Measurements from ENCODE around the gene GTSE1. TPM values are rescaled to one million over a fixed set of nuclear protein-coding genes. Genes with fewer than 3 reads are reported as not detected.

The GTSE1 gene
- total RNA-seq, 1 experiment from 2014 or later, result 88.1 TPM

DNA sequence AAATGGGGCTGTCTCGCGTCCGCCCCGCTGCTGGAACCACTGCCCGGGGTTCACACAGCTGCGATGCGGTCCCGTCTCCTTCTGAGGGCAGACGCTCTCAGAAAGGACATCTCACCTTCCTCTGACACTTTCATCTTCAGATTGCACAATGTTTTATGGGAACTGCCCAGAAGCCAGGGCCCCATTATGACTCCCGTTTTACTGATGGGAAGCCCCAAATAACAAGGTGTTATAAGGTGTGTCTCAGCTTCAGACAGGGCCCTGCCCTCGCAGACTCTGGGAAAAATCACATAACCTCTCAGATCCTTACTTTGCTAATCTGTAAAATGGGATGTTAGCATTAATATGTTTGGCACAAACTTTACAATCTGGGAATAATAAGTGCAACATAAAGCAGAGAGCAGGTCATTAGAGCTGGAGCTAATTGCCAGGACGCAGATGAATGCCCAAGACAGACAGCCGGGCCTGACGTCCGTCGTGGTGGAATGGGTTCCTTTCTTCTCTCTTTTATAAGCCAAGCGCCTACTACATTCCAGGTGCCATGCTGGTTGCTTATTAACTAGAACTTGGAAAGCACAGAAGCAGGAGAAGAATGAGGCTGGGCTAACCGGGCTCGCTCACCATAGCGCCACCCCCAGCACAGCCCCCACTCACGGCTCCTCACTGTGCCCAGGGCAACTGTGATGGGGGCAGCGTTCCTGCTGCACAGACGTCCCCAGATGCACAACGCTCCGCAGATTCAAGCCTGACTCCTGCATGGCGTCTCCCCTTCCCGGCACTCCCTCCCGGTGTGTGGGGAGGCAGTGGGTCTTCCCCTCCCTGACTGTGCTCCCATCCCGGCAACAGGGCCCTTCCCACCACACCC, 82.6 kb downstream of the GTSE1 start:
- POLR2A ChIA-PET (ENCODE audit: low non-redundant PET), result no interaction called here
- Histone ChIP-seq H3K27me3 (replicated peaks; ENCODE audit: insufficient read depth, low read depth, low read length, poor library complexity) (no peaks in the 10 kb centered on the region), H3K9me3 (ENCODE audit: low read depth, low read length, poor library complexity, severe bottlenecking) (no peaks in the 10 kb centered on the region), H3K27ac (ENCODE audit: low read depth, low read length, poor library complexity, severe bottlenecking) (no peak overlapping the region), H3K4me3 (ENCODE audit: low read depth, low read length, poor library complexity, severe bottlenecking) (no peak overlapping the region), H3K4me1 (ENCODE audit: insufficient read depth, low read length, poor library complexity, severe bottlenecking) (no peaks in the 10 kb centered on the region), H3K36me3 (ENCODE audit: insufficient read depth, low read length, poor library complexity, severe bottlenecking) (no peaks in the 10 kb centered on the region)
- no peak for DNase-seq (ENCODE audit: low spot score)
- intact Hi-C loops (cut with micrococcal nuclease; ENCODE audit: unreplicated experiment), result no loop called here
- TF ChIP-seq, protein P1, sequence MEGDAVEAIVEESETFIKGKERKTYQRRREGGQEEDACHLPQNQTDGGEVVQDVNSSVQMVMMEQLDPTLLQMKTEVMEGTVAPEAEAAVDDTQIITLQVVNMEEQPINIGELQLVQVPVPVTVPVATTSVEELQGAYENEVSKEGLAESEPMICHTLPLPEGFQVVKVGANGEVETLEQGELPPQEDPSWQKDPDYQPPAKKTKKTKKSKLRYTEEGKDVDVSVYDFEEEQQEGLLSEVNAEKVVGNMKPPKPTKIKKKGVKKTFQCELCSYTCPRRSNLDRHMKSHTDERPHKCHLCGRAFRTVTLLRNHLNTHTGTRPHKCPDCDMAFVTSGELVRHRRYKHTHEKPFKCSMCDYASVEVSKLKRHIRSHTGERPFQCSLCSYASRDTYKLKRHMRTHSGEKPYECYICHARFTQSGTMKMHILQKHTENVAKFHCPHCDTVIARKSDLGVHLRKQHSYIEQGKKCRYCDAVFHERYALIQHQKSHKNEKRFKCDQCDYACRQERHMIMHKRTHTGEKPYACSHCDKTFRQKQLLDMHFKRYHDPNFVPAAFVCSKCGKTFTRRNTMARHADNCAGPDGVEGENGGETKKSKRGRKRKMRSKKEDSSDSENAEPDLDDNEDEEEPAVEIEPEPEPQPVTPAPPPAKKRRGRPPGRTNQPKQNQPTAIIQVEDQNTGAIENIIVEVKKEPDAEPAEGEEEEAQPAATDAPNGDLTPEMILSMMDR (conservative IDR thresholded peaks at IDR 0.05; ENCODE audit: low read depth, low read length), result no peak
- no peak for TF ChIP-seq EZH2 (IDR thresholded peaks at IDR 0.05; ENCODE audit: borderline replicate concordance, low read depth, low read length, poor library complexity, severe bottlenecking)
- no TSS peak for BruUV-seq (replicated peaks)
- CTCF ChIA-PET, result no interaction called here

DNA sequence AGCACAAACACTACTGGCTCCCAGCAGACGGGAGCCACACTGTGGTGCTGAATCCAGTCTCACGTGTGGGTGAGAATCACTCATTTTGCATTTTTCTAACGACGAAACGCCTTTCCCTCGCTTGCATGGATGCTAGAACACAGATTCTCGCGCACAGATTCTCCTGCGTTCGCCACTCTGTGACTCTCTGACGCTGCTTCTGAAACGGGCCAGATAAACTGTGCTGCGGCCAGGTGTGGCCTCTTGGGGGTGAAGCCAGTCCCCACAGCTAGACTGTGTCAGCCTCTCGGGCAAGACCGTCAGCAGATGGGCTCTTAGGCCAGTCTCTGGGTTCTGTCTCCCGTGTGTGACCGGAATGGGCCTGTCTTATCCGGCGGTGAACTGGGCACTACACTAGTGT, 83.4 kb downstream of the GTSE1 start:
- no peak overlapping the region for H3K27ac ChIP-seq (ENCODE audit: low read depth, low read length, poor library complexity, severe bottlenecking)
- ChIA-PET CTCF (no interaction called here), POLR2A (ENCODE audit: low non-redundant PET) (no interaction called here)
- no peak for DNase-seq (ENCODE audit: low spot score)
- H3K4me3 ChIP-seq (ENCODE audit: low read depth, low read length, poor library complexity, severe bottlenecking), result no peak overlapping the region
- no peaks in the 10 kb centered on the region for H3K4me1 ChIP-seq (ENCODE audit: insufficient read depth, low read length, poor library complexity, severe bottlenecking)
- intact Hi-C loops (cut with micrococcal nuclease; ENCODE audit: unreplicated experiment), result no loop called here
- TF ChIP-seq EZH2 (IDR thresholded peaks at IDR 0.05; ENCODE audit: borderline replicate concordance, low read depth, low read length, poor library complexity, severe bottlenecking), result no peak
- TF ChIP-seq, protein P1 (conservative IDR thresholded peaks at IDR 0.05; ENCODE audit: low read depth, low read length), result no peak
- BruUV-seq (replicated peaks), result no TSS peak
- no peaks in the 10 kb centered on the region for H3K36me3 ChIP-seq (ENCODE audit: insufficient read depth, low read length, poor library complexity, severe bottlenecking)
- H3K9me3 ChIP-seq (ENCODE audit: low read depth, low read length, poor library complexity, severe bottlenecking), result no peaks in the 10 kb centered on the region
- H3K27me3 ChIP-seq (replicated peaks; ENCODE audit: insufficient read depth, low read depth, low read length, poor library complexity), result no peaks in the 10 kb centered on the region

Other genes starting within 250 kb of the GTSE1 start
- 2.0 and 4.0 TPM in 2 replicates for gene PPARA, start 146.3 kb upstream of the GTSE1 start, total RNA-seq (2021)
- 7.0 and 12.4 TPM in 2 replicates for gene CDPF1, start 46.6 kb upstream of the GTSE1 start, total RNA-seq (2021)
- gene PKDREJ, start 33.5 kb upstream of the GTSE1 start, total RNA-seq (2021), result not detected in 2 replicates
- gene TTC38, start 28.9 kb upstream of the GTSE1 start, total RNA-seq (2021), result 11.4 and 16.2 TPM in 2 replicates
- 83.0 and 90.1 TPM in 2 replicates for gene TRMU, start 38.8 kb downstream of the GTSE1 start, total RNA-seq (2021)
- 2.3 and 3.5 TPM in 2 replicates for gene CELSR1, start 240.8 kb downstream of the GTSE1 start, total RNA-seq (2021)

Measured in A673 (cell line).